SK-N-SH treated with all-trans-retinoic acid at 6 μM for 48 hours (cell line): ENCODE data around the gene ARHGEF10L.

Experiments
- ATAC-seq: fragments of 200-7000 bp; cut with Tn5 transposase; 3 replicates; pipeline ENCODE4 v1.9.1; 2020; ENCODE audit warnings: mild to moderate bottlenecking, moderate library complexity
- ARNTL ChIP-seq: fragments of 450-650 bp; formaldehyde crosslinking; IDR thresholded peaks from 2 replicates; pipeline ENCODE4 v1.5.0; 2020; ENCODE audit warnings: low read depth, mild to moderate bottlenecking, moderate library complexity, borderline replicate concordance
- BACH2 ChIP-seq: fragments of 250-450 bp; sonication (Bioruptor Pico); IDR thresholded peaks from 2 replicates; pipeline ENCODE4 v1.9.0; 2021; ENCODE audit warnings: mild to moderate bottlenecking, borderline replicate concordance
- CREB5 ChIP-seq: fragments of 250-450 bp; sonication (Bioruptor Pico); IDR thresholded peaks from 2 replicates; pipeline ENCODE4 v1.5.1; 2020; ENCODE audit warnings: low read depth, mild to moderate bottlenecking, moderate library complexity
- CSDC2 ChIP-seq: fragments of 250-450 bp; sonication (Bioruptor Pico); IDR thresholded peaks from 2 replicates; pipeline ENCODE4 v1.5.0; 2020; ENCODE audit warnings: mild to moderate bottlenecking, moderate library complexity
- ESRRG ChIP-seq: fragments of 250-450 bp; sonication (Bioruptor Pico); IDR thresholded peaks from 2 replicates; pipeline ENCODE4 v1.6.1; 2021; ENCODE audit warnings: mild to moderate bottlenecking
- GLIS3 ChIP-seq: fragments of 250-450 bp; sonication (Bioruptor Pico); IDR thresholded peaks from 2 replicates; pipeline ENCODE4 v1.5.0; 2020; ENCODE audit warnings: mild to moderate bottlenecking, moderate library complexity
- OSR1 ChIP-seq: fragments of 250-450 bp; sonication (Bioruptor Pico); IDR thresholded peaks from 2 replicates; pipeline ENCODE4 v1.8.0; 2022; ENCODE audit warnings: moderate library complexity, mild to moderate bottlenecking, inconsistent platforms
- PATZ1 ChIP-seq: fragments of 250-450 bp; sonication (Bioruptor Pico); IDR thresholded peaks from 2 replicates; pipeline ENCODE4 v1.8.0; 2020; ENCODE audit warnings: mild to moderate bottlenecking, moderate library complexity, borderline replicate concordance
- POU6F1 ChIP-seq: fragments of 250-450 bp; sonication (Bioruptor Pico); IDR thresholded peaks from 2 replicates; pipeline ENCODE4 v1.8.0; 2021; ENCODE audit warnings: low read depth, mild to moderate bottlenecking, moderate library complexity, borderline replicate concordance
- PPARA ChIP-seq: fragments of 250-450 bp; sonication (Bioruptor Pico); IDR thresholded peaks from 2 replicates; pipeline ENCODE4 v1.5.0; 2020; ENCODE audit warnings: mild to moderate bottlenecking, borderline replicate concordance
- SNAI2 ChIP-seq: fragments of 250-450 bp; sonication (Bioruptor Pico); IDR thresholded peaks from 2 replicates; pipeline ENCODE4 v1.5.0; 2020; ENCODE audit warnings: mild to moderate bottlenecking, moderate library complexity
- TCF4 ChIP-seq: fragments of 250-450 bp; sonication (Bioruptor Pico); IDR thresholded peaks from 2 replicates; pipeline ENCODE4 v1.8.0; 2021; ENCODE audit warnings: mild to moderate bottlenecking, moderate library complexity, borderline replicate concordance
- TOX ChIP-seq: fragments of 250-450 bp; sonication (Bioruptor Pico); IDR thresholded peaks from 2 replicates; pipeline ENCODE4 v1.8.0; 2021; ENCODE audit warnings: mild to moderate bottlenecking, moderate library complexity, borderline replicate concordance
- TSHZ2 ChIP-seq: fragments of 250-450 bp; sonication (Bioruptor Pico); IDR thresholded peaks from 2 replicates; pipeline ENCODE4 v1.5.0; 2020; ENCODE audit warnings: mild to moderate bottlenecking, moderate library complexity
- ZC3H10 ChIP-seq: fragments of 250-450 bp; sonication (Bioruptor Pico); IDR thresholded peaks from 2 replicates; pipeline ENCODE4 v1.5.1; 2021; ENCODE audit warnings: mild to moderate bottlenecking, moderate library complexity
- ZFP3 ChIP-seq: fragments of 250-450 bp; sonication (Bioruptor Pico); IDR thresholded peaks from 2 replicates; pipeline ENCODE4 v1.5.0; 2020; ENCODE audit warnings: mild to moderate bottlenecking, moderate library complexity
- ZFP30 ChIP-seq: fragments of 450-650 bp; formaldehyde crosslinking; IDR thresholded peaks from 2 replicates; pipeline ENCODE4 v1.5.0; 2022; ENCODE audit warnings: mild to moderate bottlenecking, moderate library complexity
- ZNF565 ChIP-seq: fragments of 450-650 bp; formaldehyde crosslinking; conservative IDR thresholded peaks from 2 replicates; pipeline ENCODE4 v1.5.0; 2020; ENCODE audit warnings: low read depth, mild to moderate bottlenecking, moderate library complexity
- ZNF70 ChIP-seq: fragments of 450-650 bp; formaldehyde crosslinking; IDR thresholded peaks from 2 replicates; pipeline ENCODE4 v1.5.0; 2020; ENCODE audit warnings: mild to moderate bottlenecking, moderate library complexity

Gene ARHGEF10L

GRCh38 chr1:17615157-17615556 is 75.7 kb downstream of the ARHGEF10L start:
- ATAC-seq: no peak
- TF ChIP-seq TSHZ2 (CRISPR knock-in tag) (no peak), ZFP30 (CRISPR knock-in tag) (no peak), PATZ1 (CRISPR knock-in tag) (no peak), GLIS3 (CRISPR knock-in tag) (no peak), CSDC2 (CRISPR knock-in tag) (no peak), ZFP3 (CRISPR knock-in tag) (no peak), ZNF565 (CRISPR knock-in tag) (no peak), ZC3H10 (CRISPR knock-in tag) (no peak), ZNF70 (no peak), TCF4 (CRISPR knock-in tag) (no peak), POU6F1 (no peak)
- TF ChIP-seq, all 23 proteins: peak for 0

- TF ChIP-seq BACH2 (CRISPR knock-in tag) (no peak), TCF4 (CRISPR knock-in tag) (no peak), ESRRG (CRISPR knock-in tag) (no peak), POU6F1 (no peak), ZNF565 (CRISPR knock-in tag) (no peak), ZC3H10 (CRISPR knock-in tag) (no peak), ARNTL (no peak), TSHZ2 (CRISPR knock-in tag) (no peak), TOX (CRISPR knock-in tag) (no peak), ZFP3 (CRISPR knock-in tag) (no peak), PPARA (no peak), SNAI2 (CRISPR knock-in tag) (no peak), CREB5 (CRISPR knock-in tag) (no peak), ZNF70 (no peak), OSR1 (no peak), CSDC2 (CRISPR knock-in tag) (no peak)
- no peak for ATAC-seq
These were observed 76.5 kb downstream of the ARHGEF10L start for GRCh38 chr1:17615959-17616358.
